HepG2 (cell line): Measurements from ENCODE around the gene ZFP92. TPM values are rescaled to one million over a fixed set of nuclear protein-coding genes. Genes with fewer than 3 reads are reported as not detected.

Experiments used
- ATAC-seq: fragments of 200-7000 bp; cut with Tn5 transposase; 3 replicates; pipeline ENCODE4 v1.9.1; 2020; ENCODE audit warnings: mild to moderate bottlenecking, moderate library complexity
- BruUV-seq: library from RNA; stranded (reverse); fragments of 400-500 nt; replicated peaks from 2 replicates; lab custom pipeline; 2021; lab: Mats Ljungman, UMichigan
- CTCF ChIA-PET: fragments of 300-600 bp; formaldehyde crosslinking; extraction: SDS; loops from one replicate; lab custom pipeline; 2021; ENCODE audit warnings: low total read pairs, inconsistent platforms, low intra/inter-chr PET ratio; lab: Yijun Ruan, JAX
- POLR2A ChIA-PET: fragments of 350-600 bp; sonication (Branson Sonifier 250); formaldehyde crosslinking; loops from one replicate; lab custom pipeline; 2020; ENCODE audit warnings: antibody characterized with exemption, inconsistent platforms; lab: Yijun Ruan, JAX
- DNase-seq: peaks from one replicate; pipeline ENCODE4 v3.0.0-alpha.2; 2015; ENCODE audit warnings: low spot score
- FAIRE-seq: peaks from 3 replicates; lab custom pipeline; 2011; peaks lifted over from hg19 to GRCh38; lab: Jason Lieb, UNC
- H2AFZ ChIP-seq: one replicate; pipeline ENCODE4 v1.6.1; 2011; ENCODE audit warnings: low read length, inconsistent platforms
- H3K27ac ChIP-seq: fragments of 300-600 bp; 3 replicates; pipeline ENCODE4 v1.8.0; 2011; ENCODE audit warnings: mixed run types, mild to moderate bottlenecking, mixed read lengths, low read length, inconsistent platforms; ENCODE audit not compliant: insufficient read depth; ENCODE audit errors: extremely low read length
- H3K27me3 ChIP-seq, 2 experiments: fragments of 200-600 bp in 1 of 2; 2 replicates in 1 of 2; 3 replicates in 1 of 2; pipeline versions ENCODE4 v1.6.0 to v1.8.0; 2011; ENCODE audit warnings: low read length in 2 of 2, mild to moderate bottlenecking in 2 of 2, moderate library complexity in 2 of 2, inconsistent platforms in 1 of 2; ENCODE audit not compliant: insufficient read depth in 2 of 2, control insufficient read depth in 1 of 2
- H3K36me3 ChIP-seq, 2 experiments: fragments of 200-600 bp in 1 of 2; replicated peaks in 1 of 2; 2 replicates in 1 of 2; 3 replicates in 1 of 2; pipeline versions ENCODE4 v1.5.1 to v1.8.0; 2011; ENCODE audit warnings: low read length in 2 of 2, inconsistent platforms in 1 of 2; ENCODE audit not compliant: insufficient read depth in 2 of 2, control insufficient read depth in 1 of 2
- H3K4me1 ChIP-seq: 2 replicates; pipeline ENCODE4 v1.5.1; 2012; ENCODE audit warnings: low read length, inconsistent platforms; ENCODE audit not compliant: insufficient read depth
- H3K4me2 ChIP-seq: 2 replicates; pipeline ENCODE4 v1.6.0; 2011; ENCODE audit warnings: low read depth, low read length, inconsistent platforms
- H3K4me3 ChIP-seq, 3 experiments: fragments of 200-600 bp in 1 of 3; sonication (generic), shearing (Covaris generic) in 1 of 3; replicated peaks in 1 of 3; 2 replicates each; pipeline ENCODE4 v1.5.1; 2011 to 2016; ENCODE audit warnings: low read length in 3 of 3, inconsistent platforms in 2 of 3, low read depth in 2 of 3, mild to moderate bottlenecking in 2 of 3, control low read depth in 1 of 3, mixed read lengths in 1 of 3; ENCODE audit not compliant: insufficient read depth in 1 of 3
- H3K79me2 ChIP-seq: one replicate; pipeline ENCODE4 v1.6.1; 2011; ENCODE audit warnings: low read length, inconsistent platforms; ENCODE audit not compliant: insufficient read depth
- H3K9ac ChIP-seq: 2 replicates; pipeline ENCODE4 v1.6.0; 2011; ENCODE audit warnings: mild to moderate bottlenecking, low read depth, low read length, inconsistent platforms; ENCODE audit not compliant: insufficient read depth
- H3K9me3 ChIP-seq: 2 replicates; pipeline ENCODE4 v1.5.1; 2012; ENCODE audit warnings: mild to moderate bottlenecking, low read length
- H4K20me1 ChIP-seq: 2 replicates; pipeline ENCODE4 v1.6.0; 2011; ENCODE audit warnings: inconsistent platforms, mild to moderate bottlenecking, low read length, moderate library complexity; ENCODE audit not compliant: insufficient read depth
- DR1 ChIP-seq: sonication (generic); formaldehyde crosslinking; IDR thresholded peaks from 2 replicates; pipeline ENCODE4 v1.8.0; 2021; ENCODE audit warnings: mild to moderate bottlenecking, missing genetic modification reagents, inconsistent platforms
- FIP1L1 ChIP-seq: fragments of 200-400 bp; formaldehyde crosslinking; IDR thresholded peaks from 2 replicates; pipeline ENCODE4 v1.6.1; 2018; ENCODE audit warnings: low read depth, mild to moderate bottlenecking, low read length, moderate library complexity, borderline replicate concordance; ENCODE audit not compliant: insufficient read depth
- FOSL2 ChIP-seq: sonication (generic); formaldehyde crosslinking; IDR thresholded peaks from 2 replicates; pipeline ENCODE4 v1.4.0; 2020; ENCODE audit warnings: missing genetic modification reagents
- JARID2 ChIP-seq: sonication (generic); formaldehyde crosslinking; IDR thresholded peaks from 2 replicates; pipeline ENCODE4 v1.8.1; 2023; ENCODE audit warnings: missing genetic modification reagents, inconsistent platforms; ENCODE audit not compliant: insufficient replicate concordance
- MTA3 ChIP-seq: sonication (generic); formaldehyde crosslinking; IDR thresholded peaks from 2 replicates; pipeline ENCODE4 v1.4.0; 2020; ENCODE audit warnings: missing genetic modification reagents
- WGBS: methylation state at CpG from one replicate; pipeline ENCODE4 v1.1.6; 2017; ENCODE audit warnings: low lambda C conversion rate; 5-methylcytosine and 5-hydroxymethylcytosine counted together
- in situ Hi-C: cut with HindIII; loops from 2 replicates; pipeline ENCODE4 v1.10.0; 2017; ENCODE audit warnings: low pct_unique_long_range_greater_than_20kb; ENCODE audit not compliant: extremely low pct_ligation_motif_present
- intact Hi-C: fragments of 100-400 bp; cut with micrococcal nuclease; formaldehyde crosslinking; loops from one replicate; pipeline ENCODE4 v1.10.0; 2022; ENCODE audit not compliant: unreplicated experiment
- polyA plus RNA-seq, 8 experiments: library from polyadenylated mRNA; depleted of rRNA in 3 of 8; stranded (reverse) in 7 of 8; unstranded in 1 of 8; fragments of >200 nt; fragmentation: Illumina TruSeq in 4 of 8; extraction: Trizol in 4 of 8; gene quantifications; 2 replicates each; pipeline versions ENCODE4 v1.2.1 to v1.2.3, GENCODE V29; 2011 to 2016; ENCODE audit warnings: low read depth in 4 of 8, missing spikeins in 1 of 8, mixed read lengths in 1 of 8; ENCODE audit not compliant: insufficient read depth in 1 of 8
- total RNA-seq, 5 experiments: library from RNA; depleted of rRNA; stranded (reverse); fragments of >200 nt; fragmentation: Illumina TruSeq; extraction: Trizol; gene quantifications; 2 replicates each; pipeline ENCODE4 v1.2.3, GENCODE V29; 2016; ENCODE audit warnings: low read depth in 1 of 5
- TF ChIP-seq, protein P1 (sequence below), 2 experiments: sonication (generic) in 1 of 2; formaldehyde crosslinking in 1 of 2; IDR thresholded peaks; 2 replicates each; pipeline versions ENCODE4 v1.4.0 to v1.6.1; 2018 to 2020; ENCODE audit warnings: missing genetic modification reagents in 2 of 2, borderline replicate concordance in 1 of 2, low read depth in 1 of 2, mild to moderate bottlenecking in 1 of 2, missing biosample characterization in 1 of 2
- TF ChIP-seq, protein P2 (sequence below): sonication (generic); IDR thresholded peaks from 2 replicates; pipeline ENCODE4 v1.6.1; 2016; ENCODE audit warnings: low read depth, borderline replicate concordance

Gene ZFP92
- total and polyA plus RNA-seq, 2 of the 13 experiments (the other 11 are each of a cell fraction or from before 2014, with no cell fraction given) = 0.02 TPM; not detected in 1

DNA sequence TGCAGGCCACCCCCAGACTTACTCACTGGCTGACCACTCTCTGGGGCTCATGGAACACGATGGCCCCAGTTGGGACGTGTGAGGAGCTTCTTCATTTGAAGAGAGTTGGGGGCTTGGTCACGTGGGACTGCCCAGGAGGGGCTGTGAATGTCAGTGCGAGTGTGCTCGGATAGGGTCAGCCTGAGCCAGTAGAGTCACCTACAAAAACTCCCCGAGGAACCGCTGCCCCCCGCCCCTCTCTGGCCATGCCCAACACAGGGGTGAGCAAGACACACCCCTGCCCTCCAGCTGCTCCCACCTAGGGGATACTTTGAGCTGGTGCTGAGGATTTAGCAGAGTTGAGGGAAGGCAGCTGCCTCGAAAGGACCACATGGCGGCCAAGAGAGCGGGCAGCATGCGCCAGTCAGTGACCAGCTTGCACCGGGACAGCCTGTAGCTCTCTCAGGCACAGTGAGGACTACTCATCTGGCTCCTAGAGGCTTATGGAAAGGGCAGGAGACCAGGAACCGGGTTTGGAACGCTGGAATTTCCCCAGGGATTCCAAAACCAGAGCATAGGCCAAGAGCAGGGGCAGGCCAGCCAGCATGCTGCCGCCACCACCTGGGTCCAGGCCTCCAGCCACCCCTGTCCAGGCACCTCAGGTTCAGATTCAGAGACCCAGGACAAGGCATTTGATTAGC, 18.5 kb upstream of the ZFP92 start:
- intact Hi-C loops = no loop called here
- POLR2A ChIA-PET = no interaction called here

More for the DNA sequence above, 18.5 kb upstream of the ZFP92 start:
- no peaks in the 10 kb centered on the region for H3K4me1 ChIP-seq
- WGBS = no CpG with 5 or more reads among the region's 16 CpGs
- H3K27me3 ChIP-seq = no peaks in the 10 kb centered on the region
- no peak overlapping the region for H3K4me3 ChIP-seq
- FAIRE-seq = no peak
- CTCF ChIA-PET = no interaction called here
- no peak overlapping the region for H3K27ac ChIP-seq
- no peaks in the 10 kb centered on the region for H3K36me3 ChIP-seq
- TF ChIP-seq MTA3 (CRISPR knock-in tag) = no peak
- no peak for TF ChIP-seq FOSL2 (CRISPR knock-in tag)
- TF ChIP-seq FIP1L1 = no peak
- TF ChIP-seq, protein P1, sequence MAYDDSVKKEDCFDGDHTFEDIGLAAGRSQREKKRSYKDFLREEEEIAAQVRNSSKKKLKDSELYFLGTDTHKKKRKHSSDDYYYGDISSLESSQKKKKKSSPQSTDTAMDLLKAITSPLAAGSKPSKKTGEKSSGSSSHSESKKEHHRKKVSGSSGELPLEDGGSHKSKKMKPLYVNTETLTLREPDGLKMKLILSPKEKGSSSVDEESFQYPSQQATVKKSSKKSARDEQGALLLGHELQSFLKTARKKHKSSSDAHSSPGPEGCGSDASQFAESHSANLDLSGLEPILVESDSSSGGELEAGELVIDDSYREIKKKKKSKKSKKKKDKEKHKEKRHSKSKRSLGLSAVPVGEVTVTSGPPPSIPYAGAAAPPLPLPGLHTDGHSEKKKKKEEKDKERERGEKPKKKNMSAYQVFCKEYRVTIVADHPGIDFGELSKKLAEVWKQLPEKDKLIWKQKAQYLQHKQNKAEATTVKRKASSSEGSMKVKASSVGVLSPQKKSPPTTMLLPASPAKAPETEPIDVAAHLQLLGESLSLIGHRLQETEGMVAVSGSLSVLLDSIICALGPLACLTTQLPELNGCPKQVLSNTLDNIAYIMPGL (CRISPR knock-in tag; IDR thresholded peaks at IDR 0.05; ENCODE audit: borderline replicate concordance in 1 of 2, low read depth in 1 of 2) = no peak
- no peak for TF ChIP-seq JARID2 (CRISPR knock-in tag)
- TF ChIP-seq, protein P2, sequence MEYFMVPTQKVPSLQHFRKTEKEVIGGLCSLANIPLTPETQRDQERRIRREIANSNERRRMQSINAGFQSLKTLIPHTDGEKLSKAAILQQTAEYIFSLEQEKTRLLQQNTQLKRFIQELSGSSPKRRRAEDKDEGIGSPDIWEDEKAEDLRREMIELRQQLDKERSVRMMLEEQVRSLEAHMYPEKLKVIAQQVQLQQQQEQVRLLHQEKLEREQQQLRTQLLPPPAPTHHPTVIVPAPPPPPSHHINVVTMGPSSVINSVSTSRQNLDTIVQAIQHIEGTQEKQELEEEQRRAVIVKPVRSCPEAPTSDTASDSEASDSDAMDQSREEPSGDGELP = no peak
- no peak for TF ChIP-seq DR1 (CRISPR knock-in tag)
- TF ChIP-seq, all 625 proteins: peak for 0
- no peak overlapping the region for H3K9ac ChIP-seq
- ATAC-seq (no peak), DNase-seq (no peak)
- no peak overlapping the region for H2AFZ ChIP-seq
- H4K20me1 ChIP-seq = no peaks in the 10 kb centered on the region
- no TSS peak for BruUV-seq
- H3K4me2 ChIP-seq = no peak overlapping the region
- no peaks in the 10 kb centered on the region for H3K9me3 ChIP-seq
- in situ Hi-C loops = no loop called here
- no peaks in the 10 kb centered on the region for H3K79me2 ChIP-seq
